ENCODE data around the gene ADSS1.
"Not testable (repeated sequence)": the region's sequence is repeated elsewhere in the genome, so short reads cannot be mapped to it uniquely, and the experiment has no call there.

The ADSS1 gene

DNA sequence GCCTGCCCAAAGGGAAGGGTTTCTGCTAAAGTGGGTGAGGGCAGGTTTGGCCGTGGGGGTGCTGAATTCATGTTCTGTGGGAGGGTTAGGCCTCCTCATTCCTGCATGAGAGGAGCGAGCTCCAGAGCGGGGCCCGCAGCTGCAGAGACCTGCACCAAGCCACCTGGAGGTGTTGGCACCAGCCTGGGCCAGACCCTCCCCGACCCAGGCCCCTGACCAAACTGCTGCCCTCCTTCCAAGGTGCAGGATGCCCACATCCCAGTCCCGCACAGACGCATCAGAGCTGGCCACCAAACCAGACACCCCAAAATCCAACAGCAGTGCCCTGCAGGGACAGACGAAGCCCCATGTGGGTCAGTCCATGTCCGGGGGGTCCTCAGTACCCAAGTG lies 10.6 kb downstream of the ADSS1 start:
- DNase-seq (ENCODE audit: low spot score) = no peak

DNA sequence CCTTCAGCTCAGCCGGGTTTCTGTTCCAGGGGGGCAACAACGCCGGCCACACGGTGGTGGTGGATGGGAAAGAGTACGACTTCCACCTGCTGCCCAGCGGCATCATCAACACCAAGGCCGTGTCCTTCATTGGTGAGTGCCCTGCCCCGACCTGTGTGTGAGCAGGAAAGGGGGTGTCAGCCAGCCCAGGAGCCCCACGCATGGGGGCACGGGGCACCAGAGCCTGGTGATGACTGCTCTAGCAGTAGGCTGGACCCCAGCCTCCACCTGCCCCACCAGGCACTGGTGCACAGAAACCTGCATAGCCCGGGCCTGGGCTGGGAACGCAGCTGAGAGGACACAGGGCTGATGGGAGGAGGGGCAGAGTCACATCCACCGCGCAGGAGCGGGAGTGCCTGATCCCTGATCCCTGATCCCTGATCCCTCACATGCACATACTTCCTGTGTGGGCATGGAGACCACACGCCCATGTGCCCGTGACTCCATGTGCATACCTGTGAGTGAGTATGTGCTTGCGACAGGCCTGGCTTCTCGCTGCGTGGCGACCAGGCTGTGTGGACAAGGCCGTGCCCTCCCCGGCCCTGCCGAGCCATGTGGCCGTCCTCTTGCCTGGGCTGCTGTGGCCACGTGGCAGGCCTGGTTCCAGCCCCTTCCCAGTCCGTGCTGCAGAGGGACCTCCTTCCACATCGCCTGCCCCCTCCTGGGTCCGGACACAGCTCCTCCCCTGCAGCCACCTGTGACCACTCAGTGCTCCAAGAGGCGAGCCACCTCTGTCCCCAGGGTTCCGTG lies 11.2 kb downstream of the ADSS1 start:
- no peak for DNase-seq (ENCODE audit: low spot score)

DNA sequence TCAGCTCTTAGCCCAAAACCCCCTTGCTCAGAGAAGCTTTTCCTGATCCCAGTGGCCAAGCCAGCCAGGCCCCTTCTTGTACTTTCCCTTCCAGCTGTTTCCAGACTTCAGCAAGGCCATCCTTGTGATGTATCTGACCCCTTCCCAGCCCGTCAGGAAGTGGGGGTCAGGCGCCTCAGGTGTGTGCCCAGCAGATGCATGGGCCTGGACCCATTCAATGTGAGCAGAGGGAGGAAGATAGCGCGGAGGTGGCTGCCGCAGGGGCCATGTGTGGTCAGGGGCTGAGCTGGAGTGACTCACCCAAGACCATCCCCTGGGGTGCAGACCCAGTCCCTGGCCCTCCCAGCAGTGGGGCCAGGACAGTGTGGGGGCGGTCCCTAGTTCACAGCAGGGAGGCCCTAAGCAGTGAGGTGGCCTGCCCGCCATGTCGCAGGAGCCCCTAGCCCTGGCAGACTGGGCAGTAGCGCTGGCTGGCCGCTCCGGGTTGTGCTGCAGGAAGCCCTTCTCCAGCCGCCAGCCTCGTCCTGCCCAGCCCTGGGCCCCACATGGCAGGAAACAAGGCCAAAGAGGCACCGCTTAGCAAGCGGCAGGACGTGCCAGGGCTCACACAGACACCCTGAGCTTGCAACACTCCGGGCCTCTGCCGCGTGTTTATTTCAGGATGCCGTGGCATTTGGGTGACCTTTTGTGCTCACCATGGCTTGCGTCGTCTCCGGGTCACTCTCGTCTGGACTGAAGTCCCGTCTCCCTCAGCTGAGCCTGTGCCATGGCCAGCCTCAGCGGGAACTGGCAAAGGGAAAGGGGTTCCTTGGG lies 12.0 kb downstream of the ADSS1 start:
- DNase-seq (ENCODE audit: low spot score) = peak; percentile 88

DNA sequence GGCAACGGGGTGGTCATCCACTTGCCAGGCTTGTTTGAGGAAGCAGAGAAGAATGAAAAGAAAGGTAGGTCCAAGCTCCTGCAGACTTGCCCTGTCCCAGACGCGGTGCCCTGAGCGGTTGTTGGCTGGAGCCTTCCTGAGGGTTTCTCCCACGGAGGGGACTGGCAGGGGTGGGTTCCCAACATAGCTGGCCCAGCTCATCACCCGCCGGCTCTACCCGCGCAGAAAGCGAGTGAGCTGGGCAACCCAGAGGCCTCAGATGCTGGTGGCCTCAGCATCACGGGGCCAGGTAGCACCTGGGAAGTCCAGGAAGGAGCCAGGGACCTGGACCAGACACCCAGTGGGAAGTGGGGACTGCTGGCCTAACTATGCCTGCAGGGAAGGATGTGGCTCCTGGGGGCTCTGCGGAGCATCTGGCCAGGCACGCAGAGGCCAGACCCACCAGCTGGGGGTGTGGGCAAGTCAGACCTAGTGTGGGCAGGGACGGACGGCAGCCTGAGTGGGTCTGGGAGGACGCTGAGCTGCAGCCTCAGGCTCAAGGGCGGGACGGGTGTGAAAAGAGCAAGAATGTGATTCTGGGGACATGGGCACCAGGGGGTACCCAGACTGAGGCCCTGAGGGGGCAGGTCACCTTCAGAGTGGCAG lies 14.5 kb downstream of the ADSS1 start:
- no peak for DNase-seq (ENCODE audit: low spot score)

- no peak for DNase-seq (ENCODE audit: low spot score)
Observed at GRCh38 chr14:104739026-104739425, 15.0 kb downstream of the ADSS1 start.

- no peak for DNase-seq (ENCODE audit: low spot score)
Observed at GRCh38 chr14:104739546-104740516, 15.8 kb downstream of the ADSS1 start.

DNA sequence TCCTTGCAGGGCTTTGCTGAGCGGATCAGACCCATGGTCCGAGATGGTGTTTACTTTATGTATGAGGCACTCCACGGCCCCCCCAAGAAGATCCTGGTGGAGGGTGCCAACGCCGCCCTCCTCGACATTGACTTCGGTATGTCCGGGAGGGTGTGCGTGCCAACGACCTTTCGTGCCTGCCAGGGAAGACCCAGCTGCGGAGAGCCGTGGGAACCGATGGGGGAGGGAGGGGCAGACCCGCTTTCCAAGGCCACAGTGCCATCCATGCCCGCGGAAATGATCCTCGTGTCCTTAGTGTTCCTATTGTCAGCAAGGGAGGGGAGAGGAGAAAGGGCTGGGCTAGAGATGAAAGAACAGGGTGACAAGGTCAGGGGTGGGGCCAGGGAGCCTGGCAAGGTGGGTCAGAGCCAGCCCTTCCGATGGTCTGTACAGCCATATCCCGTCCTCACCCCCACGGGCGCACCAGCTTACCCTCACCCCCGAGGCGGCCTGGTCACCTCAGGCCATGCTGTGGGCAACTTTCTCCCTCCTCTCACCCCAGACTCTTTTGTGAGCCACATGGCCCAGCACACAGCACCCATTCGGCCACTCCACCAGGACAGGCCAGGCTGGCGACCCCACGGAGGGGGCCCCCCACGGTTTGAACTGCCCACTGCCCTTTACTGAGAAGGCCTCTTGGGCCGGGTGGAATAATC lies 17.2 kb downstream of the ADSS1 start:
- no peak for DNase-seq (ENCODE audit: low spot score)

- DNase-seq (ENCODE audit: low spot score) = no peak
Observed at GRCh38 chr14:104741803-104742251, 17.8 kb downstream of the ADSS1 start.

DNA sequence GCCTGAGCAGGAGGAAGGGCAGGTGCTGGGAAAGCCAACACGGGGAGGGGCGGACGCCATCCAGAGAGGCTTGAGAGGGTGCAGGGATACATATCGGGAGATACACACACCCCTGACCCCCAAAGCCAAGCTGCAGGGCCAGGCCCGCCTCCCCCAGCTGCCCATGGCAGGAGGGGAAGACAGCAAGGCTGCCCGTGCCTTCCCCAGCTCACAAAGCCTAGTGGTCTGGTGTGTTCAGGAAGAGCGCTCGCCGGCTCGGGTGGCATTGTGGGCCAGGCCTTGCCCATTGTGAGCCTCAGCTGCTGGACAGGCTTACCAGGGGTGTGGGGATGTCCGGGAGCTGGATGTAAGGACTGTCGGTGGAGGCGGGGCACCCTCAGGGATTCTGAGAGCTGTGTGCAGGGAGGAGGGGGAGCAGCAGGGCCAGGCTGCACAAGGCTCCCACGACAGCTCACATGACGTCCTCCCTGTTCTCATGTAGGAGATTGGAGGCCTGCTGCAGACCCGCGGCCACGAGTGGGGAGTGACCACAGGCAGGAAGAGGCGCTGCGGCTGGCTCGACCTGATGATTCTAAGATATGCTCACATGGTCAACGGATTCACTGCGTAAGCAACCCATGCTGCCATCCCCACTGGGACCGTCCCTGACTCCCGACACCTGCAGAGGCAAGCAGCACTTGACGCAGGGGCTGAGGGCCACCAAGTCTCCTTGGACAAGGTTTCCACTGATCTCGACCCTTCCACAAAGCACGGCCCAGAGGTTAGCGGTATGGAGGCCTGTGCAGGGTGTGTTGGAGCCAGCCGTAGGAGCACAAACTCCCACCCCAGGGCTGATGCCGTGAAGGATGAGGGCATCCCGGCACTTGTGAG lies 18.8 kb downstream of the ADSS1 start:
- no peak for DNase-seq (ENCODE audit: low spot score)

GRCh38 chr14:104743461-104744380 lies 19.7 kb downstream of the ADSS1 start:
- DNase-seq (ENCODE audit: low spot score) = no peak

- no peak for DNase-seq (ENCODE audit: low spot score)
Observed at GRCh38 chr14:104744484-104744883, 20.5 kb downstream of the ADSS1 start.

GRCh38 chr14:104745431-104745830 lies 21.4 kb downstream of the ADSS1 start:
- no peak for DNase-seq (ENCODE audit: low spot score)

DNA sequence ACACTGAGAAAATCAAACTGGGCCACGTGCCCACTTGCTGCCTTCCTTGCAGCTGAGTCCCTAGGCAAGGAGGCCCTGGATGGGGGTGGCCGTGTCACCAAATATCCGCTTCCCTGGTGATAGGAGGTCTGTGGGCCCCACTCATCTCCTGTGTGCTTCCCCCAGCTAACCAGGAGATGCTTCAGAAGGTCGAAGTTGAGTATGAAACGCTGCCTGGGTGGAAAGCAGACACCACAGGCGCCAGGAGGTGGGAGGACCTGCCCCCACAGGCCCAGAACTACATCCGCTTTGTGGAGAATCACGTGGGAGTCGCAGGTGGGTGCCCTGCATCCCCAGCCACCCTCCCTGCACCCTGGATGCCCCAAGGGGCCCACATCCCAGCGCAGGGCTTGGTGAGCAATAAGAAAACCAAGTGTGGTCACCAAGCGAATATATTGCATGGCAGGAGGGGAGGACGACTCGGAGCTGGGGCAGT lies 22.1 kb downstream of the ADSS1 start:
- DNase-seq (ENCODE audit: low spot score) = no peak

GRCh38 chr14:104746934-104747481 lies 23.0 kb downstream of the ADSS1 start:
- peak; percentile 71 for DNase-seq (ENCODE audit: low spot score)

GRCh38 chr14:104747876-104748275 lies 23.8 kb downstream of the ADSS1 start:
- no peak for DNase-seq (ENCODE audit: low spot score)

DNA sequence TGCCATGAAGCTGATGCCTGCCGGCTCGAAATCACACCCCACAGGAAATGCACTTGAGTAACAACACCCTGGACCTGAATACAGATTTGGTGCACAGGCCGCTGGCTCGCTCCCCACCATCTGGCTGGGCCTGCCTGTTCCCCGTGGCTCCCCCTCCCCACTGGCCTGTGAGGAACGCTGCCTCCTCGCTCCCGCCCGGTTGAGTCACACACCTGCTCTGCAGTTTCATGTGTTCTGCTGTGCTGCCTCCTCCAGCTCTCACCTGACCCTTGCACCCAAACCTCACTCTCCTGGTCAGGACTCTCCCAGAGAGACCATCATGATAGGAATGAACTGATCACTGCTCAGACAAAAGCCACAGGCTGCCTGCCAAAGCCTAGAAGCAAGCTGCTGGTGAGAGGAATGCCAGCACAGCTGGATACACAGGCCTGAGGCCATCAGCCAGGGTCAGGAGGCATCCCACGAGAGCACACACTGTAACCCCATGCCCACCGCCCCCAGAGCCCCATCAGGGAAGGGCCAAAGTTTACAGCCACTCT lies 25.2 kb downstream of the ADSS1 start:
- DNase-seq (ENCODE audit: low spot score) = peak; percentile 62

DNA sequence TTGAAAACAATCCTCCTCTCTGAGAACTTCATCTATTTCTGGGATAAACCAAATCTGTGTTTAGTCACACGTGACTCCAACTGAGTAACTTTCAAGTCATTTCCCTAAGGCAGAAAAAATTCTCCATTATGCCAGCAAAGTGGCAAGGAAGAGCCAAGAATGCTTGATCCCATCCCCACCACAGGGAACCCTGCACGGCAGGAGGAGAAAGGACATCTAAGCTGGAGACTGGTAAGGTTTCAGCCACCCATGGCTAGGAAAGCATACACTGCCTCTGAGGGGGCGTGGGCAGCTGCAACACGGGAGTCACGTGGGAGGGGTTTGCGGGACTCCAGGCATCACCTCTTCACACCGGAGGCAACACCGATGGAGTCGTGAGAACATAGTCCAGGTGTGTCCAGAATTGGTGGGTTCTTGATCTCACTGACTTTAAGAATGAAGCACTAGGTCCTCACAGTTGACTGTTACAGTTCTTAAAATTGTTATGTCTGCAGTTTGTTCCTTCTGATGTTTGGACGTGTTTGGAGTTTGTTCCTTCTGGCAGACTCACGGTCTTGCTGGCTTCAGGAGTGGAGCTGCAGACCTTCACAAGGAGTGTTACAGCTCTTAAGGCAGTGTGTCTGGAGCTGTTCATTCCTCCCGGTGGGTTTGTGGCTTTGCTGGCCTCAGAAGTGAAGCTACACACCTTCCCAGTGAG lies 26.2 kb downstream of the ADSS1 start:
- DNase-seq (ENCODE audit: low spot score) = peak; percentile 47

GRCh38 chr14:104750753-104751057 lies 26.7 kb downstream of the ADSS1 start:
- not testable (repeated sequence) for DNase-seq (ENCODE audit: low spot score)
